GM21825 (cell line): ENCODE results near the gene CXCR5.

Experiments used
- ATAC-seq: cut with Tn5 transposase; IDR thresholded peaks from one replicate; pipeline ENCODE4 v1.9.1; 2021; ENCODE audit warnings: mild to moderate bottlenecking, moderate library complexity; ENCODE audit not compliant: unreplicated experiment

Gene CXCR5

DNA sequence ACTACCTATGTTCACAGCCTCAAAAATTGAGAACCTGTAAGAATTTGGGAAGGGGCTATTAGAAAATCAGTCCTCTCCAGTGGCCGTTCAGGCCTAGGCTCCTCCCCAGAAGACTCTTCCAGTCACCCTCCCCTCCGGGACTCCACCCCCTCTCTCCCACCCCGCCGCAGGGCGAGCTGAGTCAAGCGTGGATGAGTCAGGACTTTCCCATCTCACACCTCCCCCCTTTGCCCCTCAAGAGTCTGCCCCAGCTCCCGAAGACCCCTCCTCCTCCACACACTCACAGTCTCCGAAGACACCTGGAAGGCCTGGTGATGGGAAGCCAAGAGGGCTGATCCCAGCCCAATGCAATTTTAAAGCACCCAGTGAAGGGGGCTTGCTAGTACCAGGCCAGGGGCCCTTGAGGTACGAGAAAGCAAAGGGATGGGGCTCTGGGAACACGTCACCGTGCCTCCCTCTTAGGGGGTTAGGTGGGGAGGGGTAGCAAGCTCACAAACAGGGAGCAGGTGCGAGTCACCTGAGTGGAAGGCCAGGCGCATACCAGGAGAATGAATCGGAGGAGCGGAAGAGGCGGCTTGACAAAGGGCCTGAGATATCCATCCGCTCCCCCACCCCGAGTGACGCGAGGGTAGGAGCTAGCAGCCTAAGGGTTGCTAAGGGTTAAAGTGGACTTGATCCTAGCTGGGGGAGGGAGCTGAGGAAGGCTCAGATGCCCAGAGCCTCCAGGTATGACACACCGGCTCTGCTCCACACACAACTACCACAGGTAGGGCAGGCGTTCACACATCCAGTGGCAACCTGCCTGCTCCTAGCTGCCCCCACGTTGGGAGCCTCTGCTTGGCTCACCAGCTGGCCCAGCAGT, 28.4 kb downstream of the CXCR5 start:
- no peak for ATAC-seq

DNA sequence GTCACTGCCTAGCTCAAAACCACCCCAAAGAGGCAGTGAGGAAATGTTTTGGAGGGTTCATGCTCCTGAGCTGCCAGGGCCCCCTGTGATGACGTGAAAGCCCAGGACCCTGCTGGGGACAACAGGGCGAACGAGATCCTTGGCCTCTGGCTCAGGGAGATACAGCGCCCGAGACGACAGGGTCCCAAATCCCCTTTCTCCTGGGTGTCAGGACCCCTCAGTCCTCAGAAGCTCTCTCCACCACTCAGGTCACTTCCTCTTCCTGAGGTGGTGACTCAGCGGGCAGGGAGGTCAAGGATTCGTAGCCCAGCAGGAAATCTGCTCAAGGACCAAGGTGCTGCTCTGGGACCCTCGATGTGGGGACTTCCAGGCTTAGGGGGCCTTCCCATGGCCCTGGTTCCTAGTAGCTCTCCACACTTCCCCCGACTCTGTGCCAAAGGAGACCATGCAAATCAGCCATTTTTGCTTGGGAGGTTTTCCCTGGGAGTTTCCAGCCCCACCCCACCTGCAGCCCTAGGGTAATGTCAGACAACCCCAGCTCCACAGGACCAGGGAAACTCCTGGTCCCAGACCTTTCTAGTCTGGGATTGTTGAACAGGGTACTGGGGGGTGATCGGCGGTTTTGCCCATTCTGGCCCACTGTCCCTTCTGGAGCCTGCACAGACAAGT, 29.2 kb downstream of the CXCR5 start:
- ATAC-seq: no peak

DNA sequence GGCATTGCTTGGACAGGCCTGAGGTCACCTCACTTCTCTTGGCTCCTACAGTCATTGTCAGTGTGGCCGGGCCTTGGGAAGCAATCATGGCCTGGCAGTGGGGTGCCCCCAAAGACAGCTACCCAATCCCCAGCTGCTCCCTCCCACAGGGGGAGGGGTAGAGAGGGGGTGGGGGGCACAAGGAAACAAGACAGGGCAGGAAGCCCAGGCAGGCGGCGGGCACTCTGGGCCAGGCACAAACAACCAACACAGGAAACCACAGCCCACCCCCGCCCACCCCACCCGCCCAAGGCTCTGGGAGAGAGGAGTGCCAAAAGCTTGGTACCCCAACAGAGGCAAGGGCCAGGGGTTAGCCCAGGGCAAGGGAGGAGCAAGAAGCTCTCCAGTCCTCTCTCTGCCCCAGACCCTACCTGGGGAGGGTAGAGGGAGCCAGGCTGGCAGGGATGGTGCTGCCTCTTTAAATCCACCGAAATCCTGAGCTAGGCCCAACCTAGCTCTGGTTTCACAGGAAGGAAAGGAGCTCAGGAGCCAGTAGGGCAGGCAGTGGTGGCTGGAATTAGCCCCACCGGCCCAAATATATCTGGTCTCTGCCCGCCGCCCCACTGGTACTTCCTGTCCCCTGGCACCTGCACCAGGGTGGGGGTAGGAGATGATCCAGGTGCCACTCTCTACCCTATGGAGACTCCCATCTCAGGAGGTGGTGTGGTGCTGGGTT, 29.9 kb downstream of the CXCR5 start:
- ATAC-seq: peak; percentile 15

DNA sequence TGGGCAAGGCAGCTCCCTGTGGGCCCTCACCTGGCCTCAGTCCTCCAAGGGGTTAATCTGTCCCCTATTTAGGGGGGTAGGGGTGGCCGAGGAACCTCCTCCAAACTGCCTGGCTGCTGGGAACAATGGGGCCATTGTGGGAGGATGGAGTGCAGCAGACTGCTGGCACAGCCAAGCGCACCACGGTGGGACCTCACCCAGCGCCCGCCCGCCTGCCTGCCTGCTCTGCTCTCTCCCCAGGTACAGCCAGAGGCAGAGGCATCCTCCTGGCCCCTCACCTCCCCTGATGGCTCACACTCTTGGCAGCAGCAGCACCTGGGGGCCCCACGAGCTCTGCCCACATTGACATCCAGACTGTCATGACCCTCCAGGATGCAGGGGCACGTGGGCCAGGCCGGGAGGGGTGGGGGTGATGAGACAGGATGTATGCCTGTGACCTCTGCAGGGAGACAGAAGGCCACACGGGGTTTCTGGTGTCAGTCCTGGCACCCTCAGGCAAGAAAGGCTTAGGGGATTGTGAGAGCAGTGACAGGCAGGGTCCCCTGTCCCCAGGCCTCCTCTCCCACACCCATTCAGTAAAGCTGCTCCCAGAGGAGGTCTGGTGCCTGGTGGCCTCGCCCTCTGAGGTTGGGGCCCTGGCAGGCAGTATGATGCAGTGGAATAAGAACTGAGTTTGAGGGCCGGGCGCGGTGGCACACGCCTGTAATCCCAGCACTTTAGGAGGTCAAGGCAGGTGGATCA, 30.7 kb downstream of the CXCR5 start:
- peak; percentile 29 for ATAC-seq

DNA sequence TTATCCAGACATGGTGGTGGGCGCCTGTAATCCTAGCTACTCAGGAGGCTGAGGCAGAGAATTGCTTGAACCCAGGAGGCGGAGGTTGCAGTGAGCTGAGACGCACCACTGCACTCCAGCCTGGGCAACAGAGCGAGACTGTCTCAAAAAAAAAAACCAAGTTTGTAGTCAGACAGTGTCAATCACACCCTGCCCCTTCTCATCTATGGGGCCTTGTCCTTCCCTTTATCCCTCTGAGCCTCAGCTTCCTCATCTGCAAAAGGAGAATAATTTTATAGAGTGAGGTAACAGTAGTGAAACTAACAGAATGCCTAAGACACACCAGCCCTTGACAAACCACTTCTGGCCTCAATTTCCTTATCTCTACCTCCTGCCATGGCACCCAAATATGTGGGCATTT, 31.3 kb downstream of the CXCR5 start:
- no peak for ATAC-seq

DNA sequence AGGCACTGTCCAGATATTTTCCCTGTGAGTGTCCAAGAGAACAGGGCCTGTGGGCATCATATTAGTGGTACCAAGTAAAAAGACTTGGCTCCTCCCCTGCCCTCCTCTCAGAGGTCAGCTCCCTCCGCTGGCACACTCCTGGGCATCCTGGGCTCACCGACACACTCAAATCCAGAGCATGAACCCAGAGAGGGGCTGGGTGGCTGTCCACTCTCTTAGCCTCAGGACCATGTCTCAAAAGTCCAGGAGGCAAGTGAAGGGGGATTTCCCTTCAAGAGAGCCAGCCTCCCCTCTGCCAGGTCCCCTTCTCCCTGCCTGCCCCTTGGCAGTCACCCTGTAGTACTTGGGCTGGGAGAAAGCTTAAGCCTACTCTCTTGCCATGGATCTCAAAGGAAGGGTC, 31.7 kb downstream of the CXCR5 start:
- no peak for ATAC-seq

DNA sequence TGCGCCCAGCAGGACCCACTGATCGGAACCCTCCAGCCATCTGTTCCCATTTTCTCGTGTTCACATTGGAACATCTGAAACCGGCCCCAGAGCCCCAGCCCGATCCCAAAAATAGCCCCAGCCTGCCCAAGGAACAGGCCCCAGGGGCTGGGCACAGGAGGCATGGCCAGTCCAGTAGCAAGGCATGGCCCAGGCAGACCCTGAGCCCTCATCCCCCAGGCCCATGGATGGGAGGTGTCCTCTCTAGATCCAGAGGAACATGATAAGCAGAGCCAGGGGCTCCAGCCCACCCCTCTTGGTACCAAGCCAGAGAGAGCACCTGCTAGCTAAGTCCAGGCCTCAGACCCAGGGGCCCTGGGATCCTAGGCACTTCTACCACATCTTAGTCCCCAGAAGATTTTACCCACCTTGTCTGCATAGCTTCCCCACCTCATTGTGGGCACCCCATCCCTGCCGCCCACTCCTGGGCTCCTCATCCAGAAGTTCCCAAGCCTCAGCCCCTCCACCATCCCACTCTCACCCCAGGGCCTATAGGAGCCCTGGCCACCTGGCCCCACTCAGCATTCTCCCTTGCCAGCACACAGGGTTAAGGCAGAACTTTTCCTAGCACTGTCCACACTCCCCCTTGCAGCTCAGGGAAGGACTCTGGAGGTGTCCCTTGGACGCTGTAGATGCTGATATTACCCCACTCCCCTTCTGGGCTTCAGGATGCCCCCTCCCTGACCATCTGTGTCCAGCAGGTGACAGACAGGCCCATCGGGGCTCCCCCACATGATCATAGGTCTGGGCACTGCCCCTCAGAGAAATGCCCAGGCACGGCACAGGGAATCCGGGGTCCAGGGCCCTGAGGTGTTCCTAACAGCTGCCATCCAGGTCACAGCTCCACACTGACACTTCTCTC, 32.5 kb downstream of the CXCR5 start:
- ATAC-seq: no peak

DNA sequence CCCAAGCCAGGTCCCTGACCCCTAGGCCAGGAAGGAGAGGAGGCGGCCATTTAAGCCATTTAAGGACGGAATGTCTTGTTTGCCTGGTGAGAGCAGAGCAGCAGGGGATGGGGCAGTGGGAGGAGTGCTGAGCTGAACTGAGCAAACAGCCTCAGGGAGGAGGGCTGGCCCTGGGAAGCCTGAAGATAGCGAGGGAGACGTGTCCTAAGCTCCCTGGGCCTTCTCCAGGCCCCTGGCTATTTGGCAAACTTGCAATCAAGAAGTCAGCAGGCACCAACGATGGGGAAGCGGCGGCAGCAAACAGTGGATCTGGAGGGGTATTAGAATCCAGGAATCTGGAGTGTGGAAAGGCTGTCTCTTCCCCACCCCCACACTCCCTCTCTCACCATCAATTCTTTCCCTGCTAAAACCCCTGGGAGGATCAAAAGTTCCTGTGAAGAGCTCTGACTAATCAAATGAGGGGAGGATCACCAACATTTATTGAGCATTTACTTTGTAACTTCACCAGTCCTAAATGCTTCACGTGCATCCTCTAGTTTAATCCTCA, 33.2 kb downstream of the CXCR5 start:
- no peak for ATAC-seq

DNA sequence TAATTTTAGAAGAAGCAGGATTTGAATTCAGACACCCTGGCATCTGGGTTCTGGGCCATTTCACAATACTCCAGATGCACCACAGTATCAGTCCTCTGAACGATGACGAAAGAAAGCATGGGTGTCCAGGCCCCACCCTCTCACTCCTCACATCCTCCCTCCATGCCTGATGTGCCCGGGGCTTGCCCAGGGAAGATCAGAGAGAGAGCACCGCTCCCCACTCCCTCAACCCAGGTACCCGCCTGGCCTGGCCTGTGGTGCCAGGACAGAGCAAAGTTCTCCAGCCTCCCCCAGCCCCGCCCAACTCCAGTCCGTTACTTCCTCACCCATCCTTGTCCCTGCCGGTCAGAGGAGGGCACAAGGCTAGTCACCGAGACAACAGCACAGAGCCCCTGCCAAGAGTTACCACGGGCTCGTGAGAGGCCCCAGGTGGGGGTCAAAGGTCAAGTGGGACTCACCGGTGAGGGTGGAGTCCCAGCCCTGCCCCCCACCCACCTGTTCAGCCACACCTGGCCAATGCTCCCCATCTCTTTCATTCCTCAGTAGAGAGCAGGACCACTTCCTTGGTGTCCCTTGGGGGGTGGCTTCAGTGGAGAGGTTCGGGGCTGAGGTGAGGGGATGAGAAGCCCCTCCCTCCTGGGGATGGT, 33.9 kb downstream of the CXCR5 start:
- ATAC-seq: no peak

DNA sequence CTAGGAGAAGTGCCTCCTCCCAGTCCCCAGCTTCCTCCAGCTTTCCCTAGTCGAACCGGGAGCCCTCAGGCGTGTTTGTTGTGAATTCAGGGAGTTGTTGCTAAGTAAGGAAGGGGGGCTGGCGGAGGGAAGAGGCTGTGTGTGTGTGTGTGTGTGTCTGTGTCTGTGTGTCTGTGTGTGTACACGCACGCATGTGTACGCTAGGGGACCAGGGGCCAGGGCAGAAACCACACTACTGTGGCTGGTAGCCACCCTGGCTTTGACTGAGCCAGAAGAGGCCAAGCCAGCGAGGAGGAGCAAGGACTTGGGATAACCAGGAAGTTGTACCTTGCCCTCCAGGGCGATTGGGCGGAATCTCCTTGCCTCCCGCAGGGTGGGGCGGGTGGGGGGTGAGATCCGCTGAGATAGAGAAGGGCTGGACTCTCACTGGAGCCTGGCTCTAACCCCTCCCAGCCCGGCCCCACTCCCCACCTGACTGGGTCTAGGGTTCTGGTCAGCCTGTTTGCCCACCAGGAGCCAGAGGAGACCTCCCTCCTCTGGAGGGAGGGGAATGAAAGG, 34.5 kb downstream of the CXCR5 start:
- no peak for ATAC-seq

DNA sequence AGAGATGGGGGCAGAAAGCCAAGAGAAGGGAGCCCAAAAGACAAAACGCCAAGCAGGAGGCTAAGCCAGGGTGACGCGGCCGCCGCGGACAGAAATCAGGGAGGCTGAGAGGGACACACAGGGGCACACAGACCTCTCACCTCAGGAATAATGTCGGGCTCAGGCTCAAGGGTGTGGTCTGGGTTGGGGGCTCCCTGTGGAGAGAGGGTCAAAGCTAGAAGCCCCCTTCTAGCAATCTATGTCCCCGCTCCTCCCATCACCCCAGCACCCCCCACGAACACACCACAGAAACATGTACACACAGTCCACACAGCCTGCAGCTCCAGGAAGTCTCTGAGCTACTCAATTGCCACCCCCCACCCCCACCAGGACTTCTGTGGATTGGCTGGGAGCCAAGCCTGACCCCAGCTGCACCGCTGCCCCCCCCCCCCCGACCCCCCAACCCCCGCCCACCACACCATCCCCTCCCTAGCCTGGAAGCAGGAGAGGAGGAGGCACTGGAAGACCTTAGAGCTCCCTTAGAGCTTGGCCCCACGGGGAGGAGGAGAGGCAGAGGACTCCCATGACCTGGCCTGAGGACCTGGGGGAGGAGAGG, 35.1 kb downstream of the CXCR5 start:
- ATAC-seq: no peak

DNA sequence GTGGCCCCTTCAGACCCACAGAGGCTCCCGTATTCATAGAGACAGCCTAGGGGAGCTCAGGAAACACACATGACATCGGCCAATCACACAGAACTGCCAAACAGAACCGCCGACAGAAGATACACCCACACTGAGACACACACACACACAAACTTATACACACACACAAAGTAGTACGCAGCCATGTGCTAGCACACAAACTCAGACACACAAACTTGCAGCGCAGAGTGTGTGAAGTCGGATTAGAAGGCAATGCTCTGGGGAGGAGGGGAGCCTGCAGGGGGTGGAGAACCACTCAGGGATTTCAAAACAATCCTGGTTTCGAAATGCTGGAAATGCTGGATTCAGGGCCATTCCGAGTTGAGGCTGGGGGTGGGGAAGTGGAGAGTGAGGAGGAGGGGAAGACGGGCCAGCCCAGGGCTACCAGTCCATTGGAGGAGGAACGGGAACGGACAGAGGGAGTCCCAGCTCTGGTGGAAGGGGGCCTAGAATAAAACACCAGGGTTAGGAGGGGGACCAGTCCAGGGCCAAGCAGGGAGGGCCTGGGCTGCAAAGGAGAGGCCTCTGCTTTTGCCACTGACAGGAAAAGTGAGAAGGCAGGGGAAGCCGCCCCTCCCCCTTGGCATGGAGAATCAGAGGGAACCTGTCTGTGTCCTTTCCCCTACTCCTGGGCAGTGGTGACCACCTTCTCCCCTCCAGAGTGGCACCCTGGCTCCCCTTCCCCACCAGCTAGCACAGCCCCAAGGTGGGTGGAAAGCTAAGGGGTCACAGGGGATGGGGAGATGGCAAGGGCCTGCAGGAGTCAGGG, 37.6 kb downstream of the CXCR5 start:
- no peak for ATAC-seq

DNA sequence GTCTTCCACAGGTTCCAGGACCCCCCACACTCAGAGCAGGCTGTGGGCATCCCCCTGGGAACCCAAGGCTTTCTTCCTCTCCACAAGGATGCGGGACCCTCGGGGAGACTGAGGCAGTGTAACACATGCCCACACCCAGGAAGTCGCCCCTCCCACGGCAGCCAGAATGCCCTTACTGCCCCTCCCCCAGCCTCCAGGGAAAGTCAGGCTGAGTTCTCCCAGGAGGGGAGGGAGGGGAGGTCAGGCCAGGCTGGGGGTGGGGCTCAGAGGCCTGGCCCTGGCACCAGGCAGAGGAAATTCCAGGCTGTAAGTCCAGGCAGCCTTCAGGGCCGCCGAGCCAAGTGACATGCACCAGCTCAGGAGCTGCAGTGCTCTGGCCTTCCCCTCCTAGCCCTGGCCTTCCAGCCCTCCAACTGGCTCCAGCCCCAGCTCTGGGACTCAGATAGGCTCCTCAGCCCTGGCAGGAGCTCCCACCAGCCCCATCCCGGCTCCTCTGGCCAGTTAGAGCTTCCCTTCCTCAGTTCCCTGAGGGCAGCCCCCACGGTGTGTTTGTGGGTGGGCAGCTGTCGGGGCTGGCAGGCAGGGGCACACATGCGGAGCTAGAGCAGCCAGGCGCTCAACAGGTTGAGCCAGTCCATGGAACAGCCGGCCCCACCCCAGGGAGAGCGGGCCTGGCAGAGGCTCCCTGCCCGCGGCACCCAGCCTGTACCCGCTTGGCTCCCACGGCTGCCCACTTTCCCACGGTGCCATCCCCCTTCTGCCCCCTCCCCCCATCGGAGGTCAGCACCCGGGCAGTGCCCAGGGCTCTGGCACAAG, 38.4 kb downstream of the CXCR5 start:
- no peak for ATAC-seq

DNA sequence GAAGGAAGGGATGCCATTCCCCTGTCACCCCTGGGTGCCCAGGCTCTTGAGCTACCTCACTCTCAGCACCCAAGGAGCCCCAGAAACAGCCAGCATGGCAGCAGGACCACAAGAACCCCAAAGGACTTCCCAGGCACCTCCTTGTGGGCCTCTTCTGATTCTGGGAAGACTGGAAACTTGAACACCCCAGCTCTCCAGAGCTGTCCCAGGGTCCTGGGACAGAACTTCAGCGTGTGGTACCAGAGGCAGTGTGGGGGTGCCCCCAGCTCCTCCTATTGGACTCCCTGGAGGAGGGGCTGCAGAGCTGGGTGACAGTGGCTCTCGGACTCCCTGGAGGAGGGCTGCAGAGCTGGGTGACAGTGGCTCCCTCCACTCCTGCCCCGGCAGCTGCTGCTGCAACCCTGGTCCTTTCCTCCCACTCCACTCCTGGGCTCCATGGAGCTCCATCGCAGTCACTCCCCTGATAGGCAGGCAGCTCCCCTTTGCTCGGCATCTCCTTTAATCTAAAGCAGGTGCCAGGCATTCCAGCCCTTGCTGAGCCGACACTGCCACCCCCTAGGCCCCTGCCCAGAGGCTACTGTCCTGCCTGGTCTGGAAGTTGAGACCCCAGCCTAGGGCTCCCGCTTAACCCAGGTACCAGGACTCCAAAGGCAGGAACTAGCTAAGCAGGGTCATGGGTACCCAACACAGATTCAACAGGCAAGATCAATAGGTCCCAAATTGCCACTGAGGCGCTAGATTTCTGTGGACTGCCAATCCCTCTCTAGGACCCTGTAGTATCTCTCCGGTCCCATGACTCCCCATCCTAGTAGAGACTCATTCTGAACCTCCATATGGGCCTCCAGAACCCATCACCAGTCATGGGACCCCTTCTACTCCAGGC, 39.3 kb downstream of the CXCR5 start:
- no peak for ATAC-seq

DNA sequence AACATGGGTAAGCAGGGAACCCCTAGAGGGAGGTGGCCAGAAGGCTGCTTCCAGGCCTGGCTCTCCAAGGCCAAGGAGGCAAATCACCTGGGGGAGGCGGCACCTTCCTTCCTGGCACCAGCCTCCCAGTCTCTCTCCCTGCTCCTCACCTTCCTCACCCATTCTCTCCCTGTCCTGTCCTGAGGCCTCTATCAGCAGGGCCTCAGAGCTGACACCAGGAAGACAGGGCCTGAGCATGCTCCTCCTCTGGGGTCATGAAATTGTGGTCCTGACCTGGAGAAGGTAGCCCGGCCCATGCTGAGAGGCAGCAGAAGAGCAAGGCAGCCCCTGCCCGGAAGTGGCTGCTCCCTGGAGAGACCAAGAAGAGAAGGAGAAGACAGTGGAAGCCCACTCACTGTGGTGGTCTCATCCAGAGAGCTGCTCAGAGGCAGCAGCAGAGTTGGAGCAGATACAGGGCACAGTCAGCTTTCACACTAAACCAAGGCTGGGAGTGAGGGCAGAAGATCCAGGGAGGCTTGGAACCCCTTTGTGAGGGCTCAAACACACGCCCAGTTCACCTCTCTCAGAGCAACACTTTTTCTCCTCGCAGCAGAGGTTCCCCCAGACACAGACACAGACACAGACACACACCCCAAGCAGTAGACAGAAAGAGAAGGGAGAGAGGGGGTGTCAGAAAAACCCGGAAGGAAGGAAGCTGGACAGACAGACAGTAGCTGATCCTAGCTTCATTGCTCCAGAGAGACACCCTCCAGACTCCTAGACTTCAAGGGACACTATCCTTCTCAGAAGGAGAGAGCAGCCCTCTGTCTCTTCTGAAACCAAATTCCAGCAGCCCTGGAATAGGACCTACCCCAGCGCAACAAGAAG, 40.3 kb downstream of the CXCR5 start:
- no peak for ATAC-seq
